ENCODE measurements around the gene FAM170A. TPM values are rescaled to one million over a fixed set of nuclear protein-coding genes. Genes with fewer than 3 reads are reported as not detected.

The FAM170A gene
- polyA plus RNA-seq, 1 donor (not counting 4 experiments of a cell fraction or from before 2014, with no cell fraction given), result not detected

DNA sequence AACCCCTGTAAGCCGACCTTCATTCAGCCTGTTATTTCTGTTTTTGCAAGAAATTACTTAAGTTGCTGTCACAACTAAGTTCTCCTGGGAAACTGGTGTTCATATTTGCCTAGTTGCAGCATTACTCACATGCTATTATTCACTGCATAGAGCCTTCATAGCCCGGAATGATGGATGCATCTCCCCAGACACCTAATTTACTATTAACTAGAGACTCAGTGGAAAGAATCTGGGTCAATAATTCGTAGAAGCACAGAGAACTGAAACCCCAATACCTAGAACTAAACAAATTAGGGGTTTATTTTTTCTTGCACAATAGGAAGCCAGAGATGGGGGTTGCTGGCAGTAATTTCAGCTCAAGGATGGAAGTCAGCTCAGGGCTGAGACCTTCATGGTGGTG is 45.7 kb upstream of the FAM170A start:
- FAIRE-seq (no peak), DNase-seq (ENCODE audit: low read depth, low spot score) (no peak)
- Histone ChIP-seq H3K4me3 (ENCODE audit: control insufficient read depth in 2 of 3, extremely low read depth in 1 of 3, insufficient read depth in 2 of 3, low read depth in 1 of 3, low read length in 3 of 3) (no peak overlapping the region), H3K9me1 (ENCODE audit: control insufficient read depth, extremely low read depth, insufficient read depth, low read length) (no peaks in the 10 kb centered on the region), H4K20me1 (ENCODE audit: control insufficient read depth, extremely low read depth, insufficient read depth, low read length) (no peaks in the 10 kb centered on the region), H3K4me2 (ENCODE audit: control insufficient read depth, extremely low read depth, insufficient read depth, low read depth, low read length) (no peak overlapping the region), H2AFZ (ENCODE audit: control insufficient read depth, low read length) (no peak overlapping the region), H3K4me1 (ENCODE audit: control insufficient read depth, extremely low read depth, insufficient read depth, low read length) (no peaks in the 10 kb centered on the region), H3K36me3 (ENCODE audit: control insufficient read depth in 2 of 2, extremely low read depth in 1 of 2, insufficient read depth in 2 of 2, low read length in 2 of 2) (no peaks in the 10 kb centered on the region), H3K9me3 (ENCODE audit: control insufficient read depth, low read depth, low read length) (no peaks in the 10 kb centered on the region), H3K27ac (ENCODE audit: control insufficient read depth, insufficient read depth, low read length) (no peak overlapping the region), H3K9ac (ENCODE audit: control insufficient read depth, extremely low read depth, insufficient read depth, low read length) (no peak overlapping the region), H3K79me2 (ENCODE audit: control insufficient read depth, insufficient read depth, low read length) (no peaks in the 10 kb centered on the region), H3K27me3 (ENCODE audit: control insufficient read depth, extremely low read depth, insufficient read depth, low read length) (no peaks in the 10 kb centered on the region)
- dilution Hi-C loops (cut with MboI; ENCODE audit: extremely low pct_ligation_motif_present, low sequenced_read_pairs), result no loop called here
- TF ChIP-seq, protein P1, sequence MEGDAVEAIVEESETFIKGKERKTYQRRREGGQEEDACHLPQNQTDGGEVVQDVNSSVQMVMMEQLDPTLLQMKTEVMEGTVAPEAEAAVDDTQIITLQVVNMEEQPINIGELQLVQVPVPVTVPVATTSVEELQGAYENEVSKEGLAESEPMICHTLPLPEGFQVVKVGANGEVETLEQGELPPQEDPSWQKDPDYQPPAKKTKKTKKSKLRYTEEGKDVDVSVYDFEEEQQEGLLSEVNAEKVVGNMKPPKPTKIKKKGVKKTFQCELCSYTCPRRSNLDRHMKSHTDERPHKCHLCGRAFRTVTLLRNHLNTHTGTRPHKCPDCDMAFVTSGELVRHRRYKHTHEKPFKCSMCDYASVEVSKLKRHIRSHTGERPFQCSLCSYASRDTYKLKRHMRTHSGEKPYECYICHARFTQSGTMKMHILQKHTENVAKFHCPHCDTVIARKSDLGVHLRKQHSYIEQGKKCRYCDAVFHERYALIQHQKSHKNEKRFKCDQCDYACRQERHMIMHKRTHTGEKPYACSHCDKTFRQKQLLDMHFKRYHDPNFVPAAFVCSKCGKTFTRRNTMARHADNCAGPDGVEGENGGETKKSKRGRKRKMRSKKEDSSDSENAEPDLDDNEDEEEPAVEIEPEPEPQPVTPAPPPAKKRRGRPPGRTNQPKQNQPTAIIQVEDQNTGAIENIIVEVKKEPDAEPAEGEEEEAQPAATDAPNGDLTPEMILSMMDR (optimal IDR thresholded peaks at IDR 0.05 in 1 of 3, IDR thresholded peaks at IDR 0.05 in 1 of 3, conservative IDR thresholded peaks at IDR 0.05 in 1 of 3; ENCODE audit: extremely low read depth in 1 of 3, insufficient read depth in 2 of 3, low read length in 3 of 3), result no peak
- no peak for TF ChIP-seq EZH2 (IDR thresholded peaks at IDR 0.05; ENCODE audit: low read length)

DNA sequence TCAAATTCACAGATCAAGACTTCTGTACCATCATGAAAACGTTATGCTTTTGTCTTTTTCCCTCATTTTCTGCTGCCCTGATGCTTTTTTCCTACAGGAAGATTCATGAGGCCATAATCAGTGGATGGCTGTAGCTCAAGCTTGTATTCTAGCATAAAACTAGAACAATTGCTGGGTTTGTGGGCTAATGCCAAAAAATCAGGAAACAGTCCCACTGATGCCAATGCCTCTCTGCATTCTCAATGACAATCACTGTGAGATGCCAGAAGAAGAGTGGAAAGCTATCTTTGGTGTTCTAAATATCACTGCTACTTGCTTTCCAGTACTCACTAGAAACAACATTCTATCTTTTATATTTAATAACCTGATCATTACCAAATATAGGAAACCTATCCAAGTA is 33.3 kb upstream of the FAM170A start:
- Histone ChIP-seq H3K4me2 (ENCODE audit: control insufficient read depth, extremely low read depth, insufficient read depth, low read depth, low read length) (no peak overlapping the region), H3K9ac (ENCODE audit: control insufficient read depth, extremely low read depth, insufficient read depth, low read length) (no peak overlapping the region), H4K20me1 (ENCODE audit: control insufficient read depth, extremely low read depth, insufficient read depth, low read length) (no peaks in the 10 kb centered on the region), H3K36me3 (ENCODE audit: control insufficient read depth in 2 of 2, extremely low read depth in 1 of 2, insufficient read depth in 2 of 2, low read length in 2 of 2) (no peaks in the 10 kb centered on the region), H3K9me1 (ENCODE audit: control insufficient read depth, extremely low read depth, insufficient read depth, low read length) (no peaks in the 10 kb centered on the region), H3K4me3 (ENCODE audit: control insufficient read depth in 2 of 3, extremely low read depth in 1 of 3, insufficient read depth in 2 of 3, low read depth in 1 of 3, low read length in 3 of 3) (no peak overlapping the region), H2AFZ (ENCODE audit: control insufficient read depth, low read length) (no peak overlapping the region), H3K4me1 (ENCODE audit: control insufficient read depth, extremely low read depth, insufficient read depth, low read length) (no peaks in the 10 kb centered on the region), H3K27ac (ENCODE audit: control insufficient read depth, insufficient read depth, low read length) (no peak overlapping the region), H3K27me3 (ENCODE audit: control insufficient read depth, extremely low read depth, insufficient read depth, low read length) (no peaks in the 10 kb centered on the region), H3K9me3 (ENCODE audit: control insufficient read depth, low read depth, low read length) (no peaks in the 10 kb centered on the region), H3K79me2 (ENCODE audit: control insufficient read depth, insufficient read depth, low read length) (no peaks in the 10 kb centered on the region)
- dilution Hi-C loops (cut with MboI; ENCODE audit: extremely low pct_ligation_motif_present, low sequenced_read_pairs), result no loop called here
- TF ChIP-seq, protein P1 (optimal IDR thresholded peaks at IDR 0.05 in 1 of 3, IDR thresholded peaks at IDR 0.05 in 1 of 3, conservative IDR thresholded peaks at IDR 0.05 in 1 of 3; ENCODE audit: extremely low read depth in 1 of 3, insufficient read depth in 2 of 3, low read length in 3 of 3), result no peak
- TF ChIP-seq EZH2 (IDR thresholded peaks at IDR 0.05; ENCODE audit: low read length), result no peak
- DNase-seq (ENCODE audit: low read depth, low spot score) (no peak), FAIRE-seq (no peak)

Measured in keratinocyte (primary cell).